Epithelial cell of proximal tubule (primary cell): Measurements from ENCODE around the gene PTPN1. TPM values are rescaled to one million over a fixed set of nuclear protein-coding genes. Genes with fewer than 3 reads are reported as not detected.
"Not testable (repeated sequence)": the region's sequence is repeated elsewhere in the genome, so short reads cannot be mapped to it uniquely, and the experiment has no call there.

Experiments used
- DNase-seq: peaks from one replicate; pipeline ENCODE4 v3.0.0-alpha.2; 2011; ENCODE audit warnings: low read depth
- H3K4me3 ChIP-seq: 2 replicates; pipeline ENCODE4 v1.5.1; 2011; ENCODE audit warnings: low read depth, mild to moderate bottlenecking, low read length
- CTCF ChIP-seq: conservative IDR thresholded peaks from 2 replicates; pipeline ENCODE4 v1.5.1; 2012; ENCODE audit warnings: low read depth, mild to moderate bottlenecking, low read length
- total RNA-seq: library from RNA; depleted of rRNA; stranded (reverse); fragments of >200 nt; gene quantifications from 2 replicates; pipeline ENCODE4 v1.2.3, GENCODE V29; 2015

PTPN1 gene
- total RNA-seq, 1 donor from 2014 or later = 41.7 TPM

GRCh38 chr20:50562262-50562701 lies 52.1 kb downstream of the PTPN1 start:
- DNase-seq = no peak
- no peak for TF ChIP-seq CTCF
- no peak overlapping the region for H3K4me3 ChIP-seq

GRCh38 chr20:50563133-50563944 lies 53.2 kb downstream of the PTPN1 start:
- no peak for TF ChIP-seq CTCF
- H3K4me3 ChIP-seq = no peak overlapping the region

GRCh38 chr20:50565383-50565782 lies 55.2 kb downstream of the PTPN1 start:
- no peak for DNase-seq
- H3K4me3 ChIP-seq = no peak overlapping the region
- no peak for TF ChIP-seq CTCF

More at GRCh38 chr20:50563133-50563944, 53.2 kb downstream of the PTPN1 start:
- DNase-seq = no peak

- no peak for TF ChIP-seq CTCF
- no peak overlapping the region for H3K4me3 ChIP-seq
- DNase-seq = no peak
These were observed 55.7 kb downstream of the PTPN1 start for GRCh38 chr20:50565871-50566270.

- TF ChIP-seq CTCF = no peak
- H3K4me3 ChIP-seq = no peak overlapping the region
- DNase-seq = no peak
These were observed 57.8 kb downstream of the PTPN1 start for GRCh38 chr20:50567860-50568548.

- no peak overlapping the region for H3K4me3 ChIP-seq
- no peak for TF ChIP-seq CTCF
- DNase-seq = no peak
These were observed 58.4 kb downstream of the PTPN1 start for GRCh38 chr20:50568549-50568942.

GRCh38 chr20:50569487-50569863 lies 59.3 kb downstream of the PTPN1 start:
- DNase-seq, H3K4me3 ChIP-seq: not testable (repeated sequence)
